SW 1271 (cell line): ENCODE data around the gene ERMN.

Experiments used
- DNase-seq, 2 experiments: peaks; one replicate each; lab custom pipeline; 2025; lab: John Stamatoyannopoulos, UW

The ERMN gene

GRCh38 chr2:157329524-157329923, 3.9 kb upstream of the ERMN start:
- DNase-seq: no peak

- DNase-seq: peak in 1 of 2 experiments; percentile 58
Observed at GRCh38 chr2:157327621-157328500, 2.2 kb upstream of the ERMN start.

GRCh38 chr2:157327200-157327599, 1.6 kb upstream of the ERMN start:
- no peak for DNase-seq

- no peak for DNase-seq
Observed at GRCh38 chr2:157326698-157327097, 1.1 kb upstream of the ERMN start.

- no peak for DNase-seq
Observed at GRCh38 chr2:157324331-157324843, 1.2 kb downstream of the ERMN start.

GRCh38 chr2:157322432-157322831, 3.2 kb downstream of the ERMN start:
- DNase-seq: no peak

GRCh38 chr2:157321466-157321865, 4.2 kb downstream of the ERMN start:
- DNase-seq: no peak

GRCh38 chr2:157320409-157320808, 5.2 kb downstream of the ERMN start:
- no peak for DNase-seq

- DNase-seq: no peak
Observed at GRCh38 chr2:157319795-157320194, 5.8 kb downstream of the ERMN start.

GRCh38 chr2:157318884-157319283, 6.7 kb downstream of the ERMN start:
- DNase-seq: no peak

GRCh38 chr2:157315901-157316300, 9.7 kb downstream of the ERMN start:
- no peak for DNase-seq

GRCh38 chr2:157312866-157313486, 12.6 kb downstream of the ERMN start:
- no peak for DNase-seq

GRCh38 chr2:157311706-157312105, 13.9 kb downstream of the ERMN start:
- DNase-seq: no peak

GRCh38 chr2:157309878-157310277, 15.7 kb downstream of the ERMN start:
- DNase-seq: no peak

- DNase-seq: no peak
Observed at GRCh38 chr2:157307021-157307420, 18.6 kb downstream of the ERMN start.

- DNase-seq: no peak
Observed at GRCh38 chr2:157305723-157306110, 19.9 kb downstream of the ERMN start.

GRCh38 chr2:157304811-157305722, 20.6 kb downstream of the ERMN start:
- DNase-seq: no peak

GRCh38 chr2:157303612-157304011, 22.0 kb downstream of the ERMN start:
- DNase-seq: no peak

- peak; percentile 13 to 66 for DNase-seq
Observed at GRCh38 chr2:157302492-157303099, 23.0 kb downstream of the ERMN start.

- no peak for DNase-seq
Observed at GRCh38 chr2:157301307-157301706, 24.3 kb downstream of the ERMN start.

- DNase-seq: no peak
Observed at GRCh38 chr2:157296958-157297357, 28.7 kb downstream of the ERMN start.

GRCh38 chr2:157296490-157296889, 29.1 kb downstream of the ERMN start:
- no peak for DNase-seq
